Measurements from ENCODE around the gene LEMD3.

DNA sequence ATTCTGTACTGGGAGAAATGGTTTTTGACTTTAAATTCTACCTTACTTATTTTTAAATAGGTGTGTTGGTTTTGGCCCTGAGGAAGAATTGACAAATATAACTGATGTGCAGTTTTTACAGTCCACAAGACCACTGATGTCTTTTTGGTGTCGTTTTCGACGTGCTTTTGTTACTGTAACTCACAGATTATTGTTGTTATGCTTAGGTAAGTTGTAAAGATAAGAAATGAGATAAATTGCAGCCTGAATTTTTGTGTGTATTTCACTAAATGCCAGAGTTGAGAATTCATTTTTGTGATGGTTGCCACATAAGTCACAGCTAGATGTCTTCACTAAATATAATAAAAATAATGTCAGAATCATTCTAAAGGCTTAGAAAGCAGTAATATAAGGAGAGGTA is 69.2 kb downstream of the LEMD3 start:
- TF ChIP-seq, protein P1, sequence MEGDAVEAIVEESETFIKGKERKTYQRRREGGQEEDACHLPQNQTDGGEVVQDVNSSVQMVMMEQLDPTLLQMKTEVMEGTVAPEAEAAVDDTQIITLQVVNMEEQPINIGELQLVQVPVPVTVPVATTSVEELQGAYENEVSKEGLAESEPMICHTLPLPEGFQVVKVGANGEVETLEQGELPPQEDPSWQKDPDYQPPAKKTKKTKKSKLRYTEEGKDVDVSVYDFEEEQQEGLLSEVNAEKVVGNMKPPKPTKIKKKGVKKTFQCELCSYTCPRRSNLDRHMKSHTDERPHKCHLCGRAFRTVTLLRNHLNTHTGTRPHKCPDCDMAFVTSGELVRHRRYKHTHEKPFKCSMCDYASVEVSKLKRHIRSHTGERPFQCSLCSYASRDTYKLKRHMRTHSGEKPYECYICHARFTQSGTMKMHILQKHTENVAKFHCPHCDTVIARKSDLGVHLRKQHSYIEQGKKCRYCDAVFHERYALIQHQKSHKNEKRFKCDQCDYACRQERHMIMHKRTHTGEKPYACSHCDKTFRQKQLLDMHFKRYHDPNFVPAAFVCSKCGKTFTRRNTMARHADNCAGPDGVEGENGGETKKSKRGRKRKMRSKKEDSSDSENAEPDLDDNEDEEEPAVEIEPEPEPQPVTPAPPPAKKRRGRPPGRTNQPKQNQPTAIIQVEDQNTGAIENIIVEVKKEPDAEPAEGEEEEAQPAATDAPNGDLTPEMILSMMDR (IDR thresholded peaks at IDR 0.05) = no peak
- TF ChIP-seq POLR2AphosphoS5 (IDR thresholded peaks at IDR 0.05) (no peak), POLR2A (IDR thresholded peaks at IDR 0.05) (no peak)

Measured in prostate gland (tissue), 2 donors.